Keratinocyte (primary cell): Measurements from ENCODE around the gene ADAMTSL1. TPM values are rescaled to one million over a fixed set of nuclear protein-coding genes. Genes with fewer than 3 reads are reported as not detected.

Experiments used
- DNase-seq: peaks from one replicate; pipeline ENCODE4 v3.0.0-alpha.2; 2011; ENCODE audit warnings: low read depth, missing footprints, low spot score
- FAIRE-seq: peaks from 2 replicates; lab custom pipeline; 2011; peaks lifted over from hg19 to GRCh38; lab: Jason Lieb, UNC
- H2AFZ ChIP-seq: 2 replicates; pipeline ENCODE4 v1.6.0; 2012; ENCODE audit warnings: low read length, control low read depth, inconsistent platforms; ENCODE audit not compliant: control insufficient read depth
- H3K27ac ChIP-seq: 2 replicates; pipeline ENCODE4 v1.5.1; 2011; ENCODE audit warnings: low read length; ENCODE audit not compliant: control insufficient read depth, insufficient read depth
- H3K27me3 ChIP-seq: 3 replicates; pipeline ENCODE4 v1.6.0; 2011; ENCODE audit warnings: low read length; ENCODE audit not compliant: control insufficient read depth, insufficient read depth; ENCODE audit errors: extremely low read depth
- H3K36me3 ChIP-seq, 2 experiments: 2 replicates in 1 of 2; 3 replicates in 1 of 2; pipeline ENCODE4 v1.5.1; 2011; ENCODE audit warnings: low read length in 2 of 2, mild to moderate bottlenecking in 1 of 2; ENCODE audit not compliant: control insufficient read depth in 2 of 2, insufficient read depth in 2 of 2; ENCODE audit errors: extremely low read depth in 1 of 2
- H3K4me1 ChIP-seq: 3 replicates; pipeline ENCODE4 v1.5.1; 2011; ENCODE audit warnings: low read length; ENCODE audit not compliant: control insufficient read depth, insufficient read depth; ENCODE audit errors: extremely low read depth
- H3K4me2 ChIP-seq: 3 replicates; pipeline ENCODE4 v1.6.0; 2011; ENCODE audit warnings: low read depth, low read length; ENCODE audit not compliant: control insufficient read depth, insufficient read depth; ENCODE audit errors: extremely low read depth
- H3K4me3 ChIP-seq, 3 experiments: fragments of 200-600 bp in 1 of 3; sonication (generic) in 1 of 3; 2 replicates in 2 of 3; 3 replicates in 1 of 3; pipeline ENCODE4 v1.5.1; 2011 to 2016; ENCODE audit warnings: low read length in 3 of 3, mild to moderate bottlenecking in 3 of 3, control low read depth in 2 of 3, inconsistent platforms in 1 of 3, low read depth in 1 of 3, mixed read lengths in 1 of 3, mixed run types in 1 of 3, moderate library complexity in 1 of 3; ENCODE audit not compliant: control insufficient read depth in 2 of 3, insufficient read depth in 2 of 3; ENCODE audit errors: extremely low read depth in 1 of 3
- H3K79me2 ChIP-seq: 2 replicates; pipeline ENCODE4 v1.6.0; 2012; ENCODE audit warnings: low read length; ENCODE audit not compliant: control insufficient read depth, insufficient read depth
- H3K9ac ChIP-seq: 3 replicates; pipeline ENCODE4 v1.6.0; 2011; ENCODE audit warnings: low read length; ENCODE audit not compliant: control insufficient read depth, insufficient read depth; ENCODE audit errors: extremely low read depth
- H3K9me1 ChIP-seq: 3 replicates; pipeline ENCODE4 v1.6.0; 2011; ENCODE audit warnings: low read length; ENCODE audit not compliant: control insufficient read depth, insufficient read depth; ENCODE audit errors: extremely low read depth
- H3K9me3 ChIP-seq: 2 replicates; pipeline ENCODE4 v1.5.1; 2012; ENCODE audit warnings: low read depth, low read length; ENCODE audit not compliant: control insufficient read depth
- H4K20me1 ChIP-seq: 3 replicates; pipeline ENCODE4 v1.6.0; 2011; ENCODE audit warnings: low read length; ENCODE audit not compliant: control insufficient read depth, insufficient read depth; ENCODE audit errors: extremely low read depth
- CTCF ChIP-seq, 3 experiments: IDR thresholded peaks in 1 of 3; conservative IDR thresholded peaks in 1 of 3; optimal IDR thresholded peaks in 1 of 3; 2 replicates in 2 of 3; 3 replicates in 1 of 3; pipeline versions ENCODE3 to v1.5.1; 2011; ENCODE audit warnings: low read length in 3 of 3, mild to moderate bottlenecking in 3 of 3, moderate library complexity in 2 of 3, control low read depth in 1 of 3, inconsistent platforms in 1 of 3; ENCODE audit not compliant: insufficient read depth in 2 of 3; ENCODE audit errors: extremely low read depth in 1 of 3
- EZH2 ChIP-seq: IDR thresholded peaks from one replicate; pipeline ENCODE4 v1.6.1; 2012; ENCODE audit warnings: inconsistent platforms, mild to moderate bottlenecking, low read length, moderate library complexity
- dilution Hi-C: fragments of 300-500 bp; cut with MboI; formaldehyde crosslinking; loops from one replicate; pipeline ENCODE4 v1.7.0; 2020; ENCODE audit warnings: low sequenced_read_pairs; ENCODE audit not compliant: extremely low pct_ligation_motif_present
- polyA plus RNA-seq, 5 experiments: library from polyadenylated mRNA; depleted of rRNA in 3 of 5; stranded (reverse) in 3 of 5; stranded (forward) in 1 of 5; unstranded in 1 of 5; fragments of >200 nt; gene quantifications; 1 replicate in 1 of 5; 2 replicates in 3 of 5; 3 replicates in 1 of 5; pipeline versions ENCODE4 v1.2.1 to v1.2.3, GENCODE V29; 2011 to 2012; ENCODE audit warnings: missing spikeins in 2 of 5, low read depth in 1 of 5, low replicate concordance in 1 of 5

Gene ADAMTSL1
- polyA plus RNA-seq, 1 donor (not counting 4 experiments of a cell fraction or from before 2014, with no cell fraction given) = 1.1 TPM

GRCh38 chr9:18573021-18573556, 99.1 kb downstream of the ADAMTSL1 start:
- no peak overlapping the region for H2AFZ ChIP-seq
- TF ChIP-seq EZH2 (no peak), CTCF (optimal IDR thresholded peaks at IDR 0.05 in 1 of 3, IDR thresholded peaks at IDR 0.05 in 1 of 3, conservative IDR thresholded peaks at IDR 0.05 in 1 of 3; ENCODE audit: extremely low read depth in 1 of 3, insufficient read depth in 2 of 3, low read length in 3 of 3) (no peak)
- no peaks in the 10 kb centered on the region for H3K9me1 ChIP-seq
- dilution Hi-C loops = no loop called here
- H3K4me1 ChIP-seq = peaks cover 8% of the 10 kb centered on the region
- FAIRE-seq = no peak
- no peak for DNase-seq
- no peaks in the 10 kb centered on the region for H3K79me2 ChIP-seq
- H3K9ac ChIP-seq = no peak overlapping the region
- H4K20me1 ChIP-seq = no peaks in the 10 kb centered on the region
- H3K4me2 ChIP-seq = no peak overlapping the region
- H3K36me3 ChIP-seq = no peaks in the 10 kb centered on the region
- H3K27me3 ChIP-seq = no peaks in the 10 kb centered on the region
- H3K4me3 ChIP-seq = no peak overlapping the region
- no peaks in the 10 kb centered on the region for H3K9me3 ChIP-seq
- H3K27ac ChIP-seq = no peak overlapping the region

- DNase-seq (no peak), FAIRE-seq (no peak)
- Histone ChIP-seq H2AFZ (no peak overlapping the region), H3K4me1 (no peaks in the 10 kb centered on the region), H3K36me3 (no peaks in the 10 kb centered on the region), H3K27ac (no peak overlapping the region), H3K27me3 (no peaks in the 10 kb centered on the region), H3K4me3 (no peak overlapping the region), H3K4me2 (no peak overlapping the region), H3K9ac (no peak overlapping the region), H3K9me3 (no peaks in the 10 kb centered on the region), H4K20me1 (no peaks in the 10 kb centered on the region), H3K79me2 (no peaks in the 10 kb centered on the region), H3K9me1 (no peaks in the 10 kb centered on the region)
- dilution Hi-C loops = no loop called here
- TF ChIP-seq EZH2 (no peak), CTCF (optimal IDR thresholded peaks at IDR 0.05 in 1 of 3, IDR thresholded peaks at IDR 0.05 in 1 of 3, conservative IDR thresholded peaks at IDR 0.05 in 1 of 3; ENCODE audit: extremely low read depth in 1 of 3, insufficient read depth in 2 of 3, low read length in 3 of 3) (no peak)
These were observed 101.7 kb downstream of the ADAMTSL1 start for GRCh38 chr9:18575686-18576085.
